Right hindlimb (tissue), 1 donor: ENCODE measurements around the gene PSME3IP1.

ENCODE experiments used
- DNase-seq: peaks from one replicate; pipeline ENCODE4 v3.0.0-alpha.2; 2018

The PSME3IP1 gene

DNA sequence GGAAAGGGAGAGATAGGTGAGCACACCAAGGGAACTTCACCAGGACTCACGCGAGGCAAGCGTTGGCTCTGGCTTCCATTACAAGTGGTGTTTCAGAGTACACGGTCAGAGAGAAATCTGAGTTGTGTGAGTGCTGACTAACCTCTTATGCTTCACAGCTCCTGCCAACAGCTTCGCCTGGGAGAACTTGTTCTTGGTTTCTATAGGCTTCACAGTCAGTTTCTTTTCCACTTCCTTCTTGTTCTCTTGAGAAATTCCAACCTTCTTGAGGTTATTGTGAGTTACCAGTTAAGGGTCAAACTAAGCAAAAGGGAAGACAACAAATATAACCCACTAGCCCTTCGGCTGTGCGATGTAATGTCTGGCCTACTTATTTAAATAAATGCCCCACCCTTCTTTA lies 18.9 kb downstream of the PSME3IP1 start:
- no peak for DNase-seq

DNA sequence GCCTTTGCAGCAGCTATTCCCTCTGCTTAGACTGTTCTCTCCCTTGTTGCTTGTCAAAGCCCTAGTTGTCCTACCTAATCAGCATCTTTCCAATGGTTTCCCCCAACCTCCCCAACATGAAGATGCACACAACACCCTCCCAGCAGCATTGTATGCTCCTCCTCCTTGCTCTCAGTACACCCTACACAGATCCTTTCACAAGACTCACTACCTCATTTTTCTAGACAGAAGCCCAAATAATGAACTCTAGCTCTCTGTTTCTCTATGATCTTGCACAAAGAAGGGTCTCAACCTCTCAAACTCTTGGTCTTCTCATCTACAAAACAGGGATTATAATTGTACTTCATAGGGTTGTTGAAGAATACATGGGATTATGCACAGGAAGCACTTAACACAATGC lies 19.4 kb downstream of the PSME3IP1 start:
- DNase-seq, result no peak

DNA sequence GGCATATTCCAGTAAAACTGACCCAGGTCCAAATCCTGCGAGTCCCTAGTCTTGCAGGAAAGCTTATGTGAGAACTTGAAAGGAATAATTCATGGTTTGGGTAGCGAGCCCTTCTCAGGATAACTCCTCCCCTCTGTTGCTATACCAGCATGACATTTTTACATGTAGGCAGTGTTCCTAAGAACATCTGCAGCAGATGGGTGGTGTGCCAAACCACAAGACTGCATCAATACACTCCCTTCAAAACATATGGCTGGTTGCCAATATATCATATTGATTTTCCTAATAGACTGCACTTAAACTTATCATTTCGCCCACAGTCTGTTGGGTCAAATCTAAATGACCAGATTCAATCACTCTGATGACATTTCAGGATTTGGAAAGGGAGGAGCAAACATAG lies 19.9 kb downstream of the PSME3IP1 start:
- no peak for DNase-seq

DNA sequence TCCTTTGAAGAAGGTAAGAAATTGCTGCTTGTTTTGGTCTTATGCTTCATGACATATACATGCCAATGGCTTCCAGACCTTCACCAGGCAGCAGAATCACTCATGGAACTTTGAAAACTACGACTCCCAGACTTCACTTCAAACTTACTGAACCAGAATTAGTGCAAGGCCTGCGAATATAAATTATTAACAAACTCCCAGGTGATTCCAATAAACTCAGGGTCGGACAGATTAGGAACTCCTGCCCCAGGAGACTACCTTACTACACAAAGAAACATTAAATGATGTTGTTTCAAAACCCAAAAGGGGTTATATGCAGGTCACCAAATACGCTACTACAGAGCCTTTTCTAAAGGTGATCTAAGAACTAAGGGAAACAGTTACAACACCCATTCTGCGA lies 20.4 kb downstream of the PSME3IP1 start:
- no peak for DNase-seq

DNA sequence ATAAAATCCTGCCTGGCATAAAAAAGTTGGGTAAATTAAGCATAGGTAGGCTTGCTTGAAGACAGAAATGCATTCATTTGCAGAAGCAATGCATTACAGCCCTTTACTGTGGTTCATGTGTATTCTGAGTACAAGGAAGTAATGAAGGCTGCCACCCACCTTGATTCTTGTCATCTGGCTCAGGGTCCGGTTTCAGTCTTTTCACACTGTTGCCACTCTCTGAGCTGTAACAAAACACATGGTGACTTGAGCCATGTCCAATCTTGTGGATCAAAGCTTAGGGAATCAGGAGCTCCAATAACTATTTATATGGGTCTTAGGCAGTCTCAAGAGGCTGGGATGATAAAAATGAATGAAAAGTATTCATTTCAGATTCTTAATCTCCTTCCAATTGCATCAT lies 22.0 kb downstream of the PSME3IP1 start:
- no peak for DNase-seq

DNA sequence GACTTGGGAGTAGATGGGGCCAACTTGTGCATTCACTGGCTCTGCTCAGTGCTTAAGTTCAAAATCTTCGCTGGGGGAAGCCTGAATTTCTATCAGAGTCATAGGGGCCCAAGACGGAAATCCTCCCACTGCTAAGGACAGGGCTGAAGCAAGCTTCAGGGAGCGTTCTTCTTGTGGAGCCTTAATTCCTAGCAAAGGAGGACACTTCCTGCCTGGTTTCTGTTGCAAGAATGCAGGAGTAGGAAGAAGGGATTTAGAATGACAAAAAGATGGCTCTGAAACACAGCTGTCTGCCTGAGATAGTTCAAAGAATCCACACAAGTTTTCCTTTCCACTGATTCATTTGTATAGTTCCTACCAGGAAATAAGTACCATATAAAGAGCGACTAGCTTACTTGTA lies 26.4 kb downstream of the PSME3IP1 start:
- DNase-seq, result no peak

DNA sequence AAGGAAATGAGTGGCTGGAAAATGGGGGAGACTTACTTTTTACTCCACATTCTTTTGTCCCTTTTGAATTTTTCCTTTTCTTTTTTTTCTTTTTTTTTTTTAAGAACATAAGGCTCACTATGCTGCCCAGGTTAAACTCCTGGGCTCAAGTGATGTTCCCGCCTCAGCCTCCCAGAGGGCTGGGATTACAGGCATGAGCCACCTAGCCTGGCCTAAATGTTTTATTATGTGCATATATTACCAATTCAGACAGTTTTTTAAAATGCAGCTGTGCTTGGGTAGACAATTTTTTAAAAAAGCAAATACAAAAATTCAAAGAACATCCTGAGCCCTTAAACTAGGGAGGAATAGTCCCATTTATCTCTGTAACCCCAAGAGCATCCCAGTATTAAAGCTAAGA lies 28.3 kb downstream of the PSME3IP1 start:
- DNase-seq, result no peak

DNA sequence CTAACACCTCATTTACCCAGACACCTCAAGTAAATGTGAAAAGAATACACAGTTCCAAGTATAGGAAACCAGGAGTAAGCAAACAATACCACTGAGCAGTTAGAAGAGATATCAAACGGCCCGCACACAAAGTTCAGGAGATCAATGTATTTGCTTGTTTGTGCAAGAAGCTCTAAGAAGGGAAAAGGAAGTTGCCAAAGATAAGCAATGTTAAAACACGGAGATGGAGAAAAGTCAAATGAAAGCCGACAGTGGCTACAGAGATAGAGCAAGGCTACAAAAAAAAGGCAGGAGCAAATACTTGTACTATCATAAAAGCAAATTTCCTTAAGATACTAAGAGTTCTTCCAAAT lies 29.5 kb downstream of the PSME3IP1 start:
- no peak for DNase-seq

DNA sequence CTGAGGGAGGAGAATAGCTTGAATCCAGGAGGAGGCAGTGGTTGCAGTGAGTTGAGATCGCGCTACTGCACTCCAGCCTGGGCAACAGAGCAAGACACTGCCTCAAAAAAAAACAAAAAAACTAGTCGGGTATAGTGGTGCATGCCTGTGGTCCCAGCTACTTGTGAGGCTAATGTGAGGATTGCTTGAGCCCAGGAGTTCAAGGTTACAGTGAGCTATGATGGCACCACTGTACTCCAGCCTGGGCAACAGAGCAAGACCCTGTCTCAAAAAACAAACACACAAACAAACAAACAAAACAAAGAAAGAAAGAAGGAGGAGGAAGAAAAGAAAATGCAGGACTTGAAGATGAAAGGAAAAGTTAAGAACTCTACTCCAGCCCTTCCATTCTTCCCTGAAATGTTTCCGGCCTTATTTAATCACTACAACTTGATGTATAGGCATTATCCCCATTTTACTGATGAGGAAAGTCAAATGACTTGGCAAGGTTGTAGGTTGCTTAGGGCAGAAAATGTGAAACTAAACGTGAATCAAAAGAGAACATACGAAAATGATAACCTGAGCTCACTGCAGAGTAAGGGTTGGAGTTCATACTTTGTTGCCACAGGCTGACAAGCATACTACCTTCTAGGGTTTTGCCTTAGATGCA lies 30.0 kb downstream of the PSME3IP1 start:
- no peak for DNase-seq

DNA sequence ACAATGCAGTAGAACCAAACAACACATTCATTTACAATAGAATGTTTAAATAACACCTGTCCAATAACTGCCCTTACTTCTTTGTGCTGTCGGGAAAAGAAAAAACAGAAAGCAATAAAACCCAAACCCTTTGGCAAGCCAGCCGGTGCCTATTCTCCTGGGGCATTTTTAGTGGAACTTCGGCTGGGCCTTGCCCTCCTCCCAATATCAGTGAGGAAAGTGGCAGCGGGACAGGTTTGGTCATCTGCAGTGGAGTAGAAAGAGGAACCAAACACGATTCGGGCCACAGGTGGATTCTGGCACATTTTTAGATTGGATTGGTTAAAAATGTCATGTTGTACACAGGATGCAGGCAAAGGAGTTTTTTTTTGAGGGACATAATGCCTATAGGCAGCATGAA lies 32.0 kb downstream of the PSME3IP1 start:
- DNase-seq, result no peak

DNA sequence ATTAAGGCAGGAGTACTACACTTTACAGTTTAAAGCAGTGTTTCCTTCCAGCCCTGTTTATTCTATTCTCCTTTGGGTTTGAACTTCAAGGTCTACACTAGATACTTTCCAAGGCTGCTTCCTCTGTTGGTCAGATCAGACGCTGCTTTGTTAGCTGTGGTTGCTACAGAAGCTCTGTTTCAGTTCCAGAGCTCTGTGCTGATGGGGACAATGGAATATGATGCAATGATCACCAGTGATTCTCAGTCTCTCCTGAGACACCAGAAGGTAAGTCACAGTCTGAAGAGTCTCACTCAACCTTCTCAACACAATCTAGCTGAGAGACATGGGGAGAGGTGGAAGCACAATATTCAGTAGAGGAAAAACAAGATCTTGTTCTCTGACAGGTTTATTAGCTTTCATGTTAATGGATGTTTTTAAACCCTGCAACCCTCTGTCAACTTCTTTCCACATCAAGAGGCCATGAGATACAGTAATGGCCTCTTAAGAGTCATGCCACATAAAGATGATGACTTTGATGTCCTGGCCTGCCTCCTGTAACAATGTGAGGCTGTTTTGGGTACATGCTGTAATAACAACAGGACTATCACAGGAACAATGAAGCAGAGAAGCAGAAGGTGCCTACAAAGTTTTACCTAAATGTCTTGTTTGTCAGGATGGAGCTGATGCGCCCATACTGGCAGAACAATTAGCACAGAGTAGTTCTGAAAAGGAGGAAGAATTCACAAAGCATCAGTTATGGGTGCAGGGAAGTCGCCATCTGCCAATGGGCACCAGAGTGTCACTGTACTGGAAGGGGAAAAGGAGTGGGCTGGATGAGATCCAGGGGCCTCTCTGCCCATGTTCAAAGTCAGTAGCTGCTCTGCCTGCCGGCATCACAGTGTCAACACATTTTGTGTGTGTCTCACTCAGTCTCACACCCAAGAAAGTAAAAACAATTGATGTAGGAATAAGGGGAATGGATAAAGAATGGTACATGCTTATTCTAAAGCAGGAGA lies 33.4 kb downstream of the PSME3IP1 start:
- no peak for DNase-seq

DNA sequence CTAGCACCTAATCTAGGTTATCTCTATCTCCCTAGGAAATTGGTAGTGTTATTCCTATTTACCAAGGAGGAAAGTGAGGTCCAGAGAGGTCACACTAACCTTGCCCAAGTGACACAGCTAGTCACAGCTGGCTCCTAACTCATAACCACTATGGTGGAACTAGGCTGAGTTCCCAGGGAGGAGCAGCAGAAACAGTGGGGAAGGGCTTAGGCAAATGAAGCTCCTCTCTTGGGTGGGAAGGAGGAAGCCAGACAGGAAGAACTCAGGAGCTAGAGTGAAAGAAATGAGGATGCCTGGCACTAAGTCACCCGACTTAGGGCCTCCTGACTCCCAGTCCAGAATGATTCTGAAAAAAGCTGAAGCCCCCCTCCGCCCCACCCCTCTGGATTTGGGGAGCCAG lies 34.5 kb downstream of the PSME3IP1 start:
- DNase-seq, result no peak

DNA sequence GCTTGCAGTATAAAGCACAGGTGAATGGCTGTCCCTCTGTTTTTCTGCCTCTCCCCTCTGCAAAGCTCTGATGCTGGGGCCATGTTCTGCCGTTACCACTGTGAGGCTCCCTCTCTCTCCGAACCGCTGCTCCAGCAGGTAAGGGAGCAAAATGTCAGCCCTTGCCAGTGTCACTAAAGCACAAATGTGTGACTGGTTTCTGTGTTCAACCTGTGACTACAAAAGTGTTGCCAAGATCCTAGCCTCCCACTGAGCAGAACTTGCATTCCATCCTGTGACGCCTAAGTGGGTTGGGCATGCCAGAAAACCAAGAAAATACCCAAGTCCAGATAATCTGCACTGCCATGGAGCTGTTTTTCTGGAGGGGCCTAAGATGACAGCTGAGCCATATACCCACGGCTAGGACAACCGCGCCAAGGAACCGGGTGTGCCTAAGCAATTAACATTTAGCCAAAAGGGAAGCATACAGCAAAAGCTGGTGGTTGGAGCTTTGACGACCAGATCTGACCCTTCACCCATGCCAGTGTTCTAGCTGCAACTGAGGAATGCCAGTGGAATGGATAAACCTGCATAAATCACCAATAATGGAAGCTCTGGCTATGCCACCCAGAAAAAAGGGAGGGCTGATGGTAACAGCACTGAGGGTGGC lies 35.0 kb downstream of the PSME3IP1 start:
- DNase-seq, result no peak

DNA sequence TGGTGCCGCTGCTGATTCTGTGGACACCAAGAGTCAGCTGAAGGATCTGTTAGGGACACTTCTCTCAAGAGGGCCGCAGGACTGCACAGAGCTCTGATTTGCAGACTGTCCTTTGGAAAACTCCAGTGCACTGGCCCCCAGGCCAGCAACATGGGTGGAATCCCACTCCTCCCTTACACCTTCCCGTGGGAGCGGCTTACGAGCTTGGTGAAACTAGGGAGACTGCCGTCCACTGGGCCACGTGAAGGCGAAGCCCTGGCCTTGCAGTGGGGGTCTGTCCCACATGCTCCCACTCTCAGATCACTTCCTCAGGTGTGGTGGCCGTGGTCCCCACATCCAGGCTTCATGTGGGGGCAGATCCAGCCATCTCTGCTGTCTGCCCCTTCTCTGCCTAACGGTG lies 36.4 kb downstream of the PSME3IP1 start:
- DNase-seq, result no peak

DNA sequence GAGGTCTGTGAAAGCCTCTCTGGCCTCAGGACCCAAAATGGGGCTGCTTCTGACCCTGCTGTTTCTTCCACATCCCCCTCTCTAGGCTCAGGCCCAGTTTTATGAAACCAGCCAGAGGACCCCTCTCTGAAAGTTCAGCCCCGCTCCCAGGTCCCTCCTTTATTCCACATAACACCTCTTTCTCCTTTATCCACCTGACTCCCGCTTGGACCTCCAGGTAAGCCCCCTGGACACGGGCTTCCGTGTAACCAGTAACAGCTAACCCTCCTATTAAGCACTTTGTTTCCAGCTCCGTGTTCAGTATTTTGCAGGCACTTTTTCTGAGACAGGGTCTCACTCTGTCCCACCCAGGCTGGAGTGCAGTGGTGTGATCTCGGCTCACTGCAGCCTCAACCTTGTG lies 37.4 kb downstream of the PSME3IP1 start:
- no peak for DNase-seq

DNA sequence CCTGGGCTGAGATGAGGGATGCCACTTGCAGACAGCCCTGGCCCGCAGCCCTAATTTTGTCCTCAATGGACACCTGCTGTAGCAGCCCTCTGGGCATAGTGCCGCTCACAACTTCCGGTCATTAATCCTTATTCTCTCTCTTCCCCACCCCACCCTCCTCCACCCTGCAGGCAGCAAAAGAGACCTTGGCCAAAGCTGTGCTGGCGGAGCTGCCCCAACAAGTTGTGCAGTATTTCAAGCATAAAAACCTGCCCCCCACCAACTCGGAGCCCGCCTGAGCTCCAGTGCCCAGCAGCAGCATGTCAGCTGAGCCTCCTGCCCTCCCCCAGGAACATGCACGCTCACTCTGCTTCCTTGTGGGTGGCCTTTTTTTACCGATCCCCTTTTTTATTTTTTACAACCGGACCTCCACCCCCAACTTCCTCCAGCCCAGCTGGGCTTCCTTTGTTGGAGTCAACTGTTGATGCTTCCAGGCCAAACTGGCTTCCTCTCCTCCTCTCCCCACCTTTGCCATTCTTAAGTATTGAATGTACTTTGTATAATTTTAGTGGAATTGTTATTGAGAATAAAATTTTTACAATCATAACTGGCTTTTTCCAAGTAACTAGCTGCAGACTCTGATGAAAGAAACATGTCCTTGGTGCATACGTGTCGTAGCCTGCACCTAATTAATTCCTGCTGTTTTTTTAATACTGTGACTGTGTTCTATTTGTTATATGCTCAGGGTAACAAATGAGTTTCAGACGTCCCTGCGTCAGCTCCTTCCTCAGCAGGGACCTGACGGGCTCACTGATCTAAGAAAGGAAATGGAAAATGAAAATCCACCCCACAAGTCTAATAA lies 38.2 kb downstream of the PSME3IP1 start:
- peak; percentile 70 for DNase-seq

DNA sequence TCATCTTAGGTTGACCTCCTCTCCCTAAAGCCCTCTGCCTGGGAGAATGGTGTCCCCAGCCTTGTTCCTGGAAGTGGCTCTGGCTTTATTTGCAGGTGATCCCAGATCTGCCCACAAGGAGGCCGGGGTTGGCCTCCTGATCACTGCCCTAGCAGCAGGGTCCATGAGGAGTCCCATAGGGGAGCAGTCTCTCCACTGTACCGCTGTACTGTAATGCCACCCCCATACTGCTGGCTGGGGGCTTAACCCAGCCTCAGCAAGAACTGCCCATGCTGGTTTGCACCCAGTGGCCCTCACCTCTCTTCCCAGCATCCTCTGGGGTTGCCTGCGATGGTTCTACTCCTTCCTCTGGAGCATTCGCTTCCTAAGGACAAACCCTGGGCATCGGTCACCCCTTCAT lies 39.1 kb downstream of the PSME3IP1 start:
- no peak for DNase-seq

DNA sequence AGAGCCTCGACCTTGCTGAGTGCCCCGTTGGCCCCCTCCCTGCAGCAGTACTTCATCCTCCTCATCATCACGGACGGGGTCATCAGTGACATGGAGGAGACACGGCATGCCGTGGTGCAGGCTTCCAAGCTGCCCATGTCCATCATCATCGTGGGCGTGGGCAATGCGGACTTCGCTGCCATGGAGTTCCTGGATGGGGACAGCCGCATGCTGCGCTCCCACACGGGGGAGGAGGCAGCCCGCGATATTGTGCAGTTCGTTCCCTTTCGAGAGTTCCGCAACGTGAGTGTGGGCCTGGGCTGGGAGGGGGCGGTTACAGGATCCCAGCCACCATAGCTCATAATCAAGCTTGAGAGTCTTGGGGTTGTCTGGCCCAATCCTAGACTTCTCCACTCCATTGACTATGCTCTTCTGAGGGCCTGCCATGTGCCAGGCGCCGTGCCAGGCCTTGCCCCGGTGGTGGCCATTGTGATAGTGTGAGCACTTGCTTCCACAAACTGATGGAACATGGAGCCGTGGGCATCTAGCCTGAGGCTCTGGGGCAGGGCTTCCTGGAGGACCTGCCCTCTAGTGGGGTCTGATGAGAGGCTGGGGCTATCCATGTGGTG lies 39.7 kb downstream of the PSME3IP1 start:
- no peak for DNase-seq

DNA sequence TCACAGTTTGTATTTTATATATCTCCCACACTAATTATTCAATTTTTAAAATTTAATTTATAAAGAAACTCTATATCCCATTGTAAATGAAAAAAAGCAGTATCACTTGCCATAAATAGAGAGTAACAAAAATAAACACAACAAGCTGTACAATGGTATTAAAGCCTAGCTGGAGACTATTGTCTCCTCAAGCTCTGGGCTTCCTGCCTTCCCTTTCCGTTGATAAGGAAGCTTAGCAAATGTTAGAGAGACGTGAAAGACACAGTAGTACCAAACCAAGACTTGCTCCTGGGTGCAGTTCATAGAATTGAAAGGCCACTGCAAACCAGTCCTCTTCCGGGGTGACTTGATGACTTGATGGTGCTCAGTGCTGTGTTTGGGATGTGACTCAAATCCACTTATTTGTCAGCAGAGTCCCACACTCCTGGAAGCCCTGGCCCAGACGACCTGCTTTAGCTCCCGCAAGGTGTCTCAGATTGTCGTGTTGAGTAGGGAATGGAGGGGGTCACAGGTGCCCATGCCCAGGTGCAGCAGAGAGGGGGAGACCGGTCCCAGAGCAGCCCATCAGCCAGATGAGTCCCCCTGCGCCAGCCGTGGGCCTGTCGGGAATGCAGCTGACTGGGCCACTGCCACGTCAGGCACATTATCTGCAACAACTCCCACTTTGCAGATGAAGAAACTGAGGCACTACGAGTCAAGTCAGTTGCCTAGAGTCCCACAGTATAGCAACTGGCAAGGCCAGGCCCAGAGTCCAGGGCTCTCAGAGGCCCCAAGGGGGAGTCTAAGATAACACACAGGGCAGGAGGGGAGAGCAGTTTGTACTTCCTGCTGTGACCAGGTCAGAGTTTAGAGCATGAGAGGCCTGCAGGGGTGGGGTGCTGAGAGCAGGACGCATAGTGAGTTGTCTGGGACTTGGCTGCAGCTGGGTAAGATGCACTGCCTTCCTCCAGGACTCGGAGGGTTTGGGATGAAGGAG lies 40.5 kb downstream of the PSME3IP1 start:
- DNase-seq, result no peak

DNA sequence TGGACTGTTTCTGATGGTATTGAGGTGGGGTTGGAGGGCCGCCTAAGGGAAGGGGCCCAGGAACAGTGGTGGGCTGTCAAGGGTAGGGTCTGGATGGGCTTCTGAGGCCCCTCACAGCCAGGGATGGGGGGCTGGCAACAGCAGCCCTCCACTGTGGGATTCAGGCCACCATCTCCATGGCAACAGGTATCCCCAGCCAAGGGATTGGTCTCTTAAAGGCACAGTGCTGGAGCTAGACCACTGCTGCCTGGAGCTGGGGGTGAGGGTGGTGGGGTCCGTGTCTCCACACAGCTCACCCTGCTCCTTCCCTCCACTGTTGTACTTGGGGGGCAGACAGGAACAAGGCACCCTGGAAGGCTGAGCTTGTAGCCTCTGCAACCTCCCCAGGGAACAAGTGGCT lies 41.8 kb downstream of the PSME3IP1 start:
- DNase-seq, result no peak
